HG03135 (cell line): ENCODE data around the gene MSRB2.
"Not testable (repeated sequence)": the region's sequence is repeated elsewhere in the genome, so short reads cannot be mapped to it uniquely, and the experiment has no call there.

Experiments
- ATAC-seq: cut with Tn5 transposase; IDR thresholded peaks from one replicate; pipeline ENCODE4 v1.9.1; 2021; ENCODE audit warnings: mild to moderate bottlenecking, moderate library complexity; ENCODE audit not compliant: unreplicated experiment

Gene MSRB2

GRCh38 chr10:23070092-23070912 lies 25.1 kb upstream of the MSRB2 start:
- ATAC-seq: not testable (repeated sequence)

GRCh38 chr10:23070913-23071218 lies 24.5 kb upstream of the MSRB2 start:
- no peak for ATAC-seq

GRCh38 chr10:23072593-23072992 lies 22.8 kb upstream of the MSRB2 start:
- ATAC-seq: not testable (repeated sequence)

DNA sequence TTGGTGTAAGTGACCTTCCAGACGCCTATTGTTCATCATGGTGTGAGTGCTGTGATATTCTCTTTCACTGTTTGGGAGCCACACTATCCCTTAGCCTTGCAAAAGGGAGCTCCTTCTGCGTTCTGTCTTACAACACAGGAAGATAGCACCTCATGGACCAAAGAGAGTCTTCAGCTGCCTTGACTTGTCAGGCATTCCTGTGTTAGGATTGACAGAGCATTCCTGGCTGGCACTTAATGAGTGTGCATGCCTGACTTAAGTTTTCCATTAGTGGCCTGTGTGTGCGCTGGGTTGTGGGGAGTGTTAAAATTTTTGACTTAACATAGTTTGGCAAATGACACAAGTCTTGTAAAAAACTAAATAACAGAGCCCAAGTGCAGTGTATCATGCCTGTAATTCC lies 21.9 kb upstream of the MSRB2 start:
- no peak for ATAC-seq

DNA sequence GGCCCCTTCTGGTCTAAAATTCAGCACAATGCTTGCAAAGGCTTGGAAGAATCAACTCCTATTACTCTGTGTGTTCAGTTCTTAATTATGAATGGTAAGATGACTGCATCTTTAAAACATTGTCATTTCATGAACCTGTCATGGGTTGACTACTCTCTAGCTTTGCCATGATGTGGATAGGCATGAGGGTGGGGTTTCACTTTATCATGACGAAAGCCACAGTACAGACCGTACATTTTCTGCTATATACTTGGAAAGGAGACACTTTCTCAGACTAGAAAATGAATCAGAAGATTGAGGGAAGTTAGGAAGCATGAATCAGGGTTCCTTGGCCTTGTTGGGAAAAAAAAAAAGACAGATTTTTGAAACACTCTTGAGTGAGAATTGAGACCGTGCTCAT lies 19.7 kb upstream of the MSRB2 start:
- ATAC-seq: no peak

- no peak for ATAC-seq
These were observed 17.3 kb upstream of the MSRB2 start for GRCh38 chr10:23078114-23078513.

GRCh38 chr10:23079700-23080099 lies 15.7 kb upstream of the MSRB2 start:
- ATAC-seq: no peak

- no peak for ATAC-seq
These were observed 15.1 kb upstream of the MSRB2 start for GRCh38 chr10:23080262-23080661.

- no peak for ATAC-seq
These were observed 14.1 kb upstream of the MSRB2 start for GRCh38 chr10:23081221-23081750.

GRCh38 chr10:23081891-23082290 lies 13.5 kb upstream of the MSRB2 start:
- ATAC-seq: no peak

DNA sequence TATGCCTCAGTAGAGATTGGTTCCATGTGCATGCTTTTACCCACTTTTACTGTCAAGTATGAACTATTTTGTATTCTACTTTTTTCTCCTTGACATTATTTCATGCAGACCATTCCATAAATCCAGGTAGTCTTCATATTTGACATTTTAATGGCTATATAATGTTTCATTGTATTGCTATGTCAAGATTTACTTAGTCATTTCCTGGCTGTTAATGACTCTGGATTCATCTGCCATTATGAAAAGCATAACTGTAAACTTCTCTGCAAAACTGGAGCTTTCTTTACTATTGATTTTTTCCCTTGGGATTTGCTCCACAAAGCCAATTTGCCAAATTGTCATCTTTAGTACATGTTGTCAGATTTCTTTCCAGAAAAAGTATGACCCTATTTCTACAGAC lies 6.8 kb upstream of the MSRB2 start:
- no peak for ATAC-seq

DNA sequence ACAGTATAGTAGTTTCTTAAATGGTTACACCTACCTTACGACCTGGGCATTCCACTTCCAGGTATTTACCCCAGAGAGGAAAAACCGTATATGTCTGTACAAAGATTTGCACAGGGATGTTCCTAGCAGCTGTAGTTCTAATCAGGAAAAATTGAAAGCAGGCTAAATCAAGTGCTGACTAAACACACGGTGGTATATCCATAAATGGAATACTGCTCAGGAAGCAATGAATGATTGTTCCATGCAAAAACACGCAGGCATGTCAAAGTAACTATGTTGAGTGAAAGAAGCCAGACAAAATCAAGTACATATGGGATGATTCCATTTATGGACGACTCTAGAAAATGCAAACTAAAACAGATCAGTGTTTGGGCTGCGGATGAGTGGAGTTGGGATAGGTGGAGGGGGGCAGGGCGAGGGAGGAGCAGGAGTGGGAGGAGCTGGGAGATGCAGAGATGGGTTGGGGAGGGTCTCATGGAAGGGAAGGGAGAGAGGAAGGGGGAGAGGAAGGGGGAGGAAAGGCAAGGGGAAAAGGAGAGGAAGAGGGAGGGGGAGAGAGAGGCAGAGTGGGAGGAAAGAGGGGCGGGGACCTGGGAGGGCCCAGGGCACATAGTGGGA lies 484 bp upstream of the MSRB2 start:
- no peak for ATAC-seq

- ATAC-seq: peak; percentile 52
These were observed 805 bp downstream of the MSRB2 start for GRCh38 chr10:23095966-23096801.

DNA sequence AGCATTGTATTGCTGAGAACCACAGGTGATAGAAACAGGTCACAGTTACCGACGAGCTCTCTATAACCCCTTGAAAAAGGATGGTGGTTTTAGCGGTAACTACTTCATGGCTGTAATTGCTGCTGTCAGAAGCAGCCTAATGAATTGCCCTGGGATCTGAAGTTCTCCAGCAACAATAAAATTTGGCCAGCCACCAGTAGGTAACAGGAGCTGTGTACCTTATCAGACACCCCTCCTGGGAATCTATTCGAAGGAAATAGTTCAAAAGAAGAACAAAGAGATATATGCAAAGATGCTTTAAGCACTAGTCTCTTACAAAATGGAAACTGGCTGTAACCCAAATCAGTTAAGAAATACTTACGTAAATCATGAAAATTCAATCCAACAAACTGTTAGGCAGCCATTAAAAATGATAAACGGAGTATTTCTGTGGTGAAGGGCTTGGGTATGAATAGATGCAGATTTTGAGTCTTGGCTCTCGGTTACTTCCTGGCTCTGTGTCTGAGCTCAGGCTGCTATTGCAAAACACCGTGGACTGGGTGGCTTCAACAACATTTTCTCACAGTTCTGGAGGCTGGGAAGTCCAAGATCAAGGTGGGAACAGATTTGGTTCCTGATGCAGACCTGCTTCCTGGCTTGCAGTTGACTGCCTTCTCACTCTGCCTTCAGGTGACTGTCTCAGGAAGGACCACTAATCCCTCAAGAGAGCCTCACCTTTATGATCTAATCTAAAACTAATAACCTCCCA lies 1.6 kb downstream of the MSRB2 start:
- no peak for ATAC-seq

- ATAC-seq: no peak
These were observed 3.7 kb downstream of the MSRB2 start for GRCh38 chr10:23099079-23099478.

DNA sequence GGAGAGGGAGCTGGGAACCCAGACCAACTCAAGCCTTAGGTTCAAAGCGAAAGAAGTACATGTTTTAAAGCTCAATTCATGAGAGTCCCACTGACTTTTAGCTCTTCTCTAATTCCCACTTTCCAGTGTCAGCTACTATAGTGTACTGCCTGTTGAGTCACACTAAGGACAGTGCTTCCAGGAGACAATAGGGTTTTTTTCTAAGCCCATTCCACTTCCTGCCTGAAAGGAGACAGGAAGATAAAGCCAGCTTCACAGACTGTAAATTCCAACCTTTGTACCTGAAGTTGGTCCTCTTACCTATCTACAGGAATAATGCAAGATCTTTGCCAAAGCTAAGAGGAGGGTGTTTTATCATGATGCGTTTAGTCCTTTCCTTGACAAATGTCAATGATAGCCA lies 4.4 kb downstream of the MSRB2 start:
- no peak for ATAC-seq

GRCh38 chr10:23100331-23101030 lies 5.1 kb downstream of the MSRB2 start:
- no peak for ATAC-seq

- ATAC-seq: no peak
These were observed 11.1 kb downstream of the MSRB2 start for GRCh38 chr10:23106331-23107072.

DNA sequence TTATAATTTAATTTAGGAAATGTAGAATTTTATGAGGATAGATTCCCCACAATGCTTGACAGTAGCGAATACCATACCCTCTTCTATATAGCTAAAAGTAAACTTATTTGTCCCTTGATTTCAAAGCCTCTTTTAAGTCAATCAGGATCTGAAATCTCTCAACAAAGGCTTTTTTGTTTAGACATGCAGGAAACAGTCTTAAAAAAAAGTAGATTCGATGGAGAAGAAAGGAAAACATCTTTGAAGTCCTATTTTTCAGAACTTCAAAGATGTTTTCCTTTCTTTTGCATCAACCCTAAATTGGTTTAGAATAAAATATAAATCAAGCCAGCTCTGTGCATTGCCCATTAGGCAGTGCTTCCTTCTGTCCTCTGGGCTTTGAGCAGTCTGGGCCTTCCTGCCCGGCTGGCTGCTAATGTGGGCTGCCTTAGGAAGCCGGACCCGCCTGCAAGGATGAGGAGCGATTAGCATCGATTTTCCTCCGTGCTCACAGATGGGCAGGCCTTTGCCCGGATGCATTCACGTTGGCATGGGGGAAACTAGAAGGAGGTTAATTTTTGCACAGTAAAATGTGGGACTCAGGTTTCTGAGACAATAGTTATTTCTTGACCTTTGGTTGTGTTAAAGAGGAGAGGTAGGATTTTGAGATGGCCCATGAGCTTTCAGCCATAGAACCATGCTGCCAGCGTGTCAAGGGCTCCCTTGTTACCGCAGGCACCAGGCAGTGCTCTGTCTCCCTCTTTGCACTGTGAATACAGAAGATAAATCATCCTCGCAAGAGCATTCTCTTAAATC lies 15.5 kb downstream of the MSRB2 start:
- no peak for ATAC-seq
